GM19240 (cell line): ENCODE data around the gene RHBDD1.

Experiments
- DNase-seq: peaks from one replicate; pipeline ENCODE4 v3.0.0; 2011; ENCODE audit warnings: low spot score; ENCODE audit not compliant: insufficient read length

The RHBDD1 gene

DNA sequence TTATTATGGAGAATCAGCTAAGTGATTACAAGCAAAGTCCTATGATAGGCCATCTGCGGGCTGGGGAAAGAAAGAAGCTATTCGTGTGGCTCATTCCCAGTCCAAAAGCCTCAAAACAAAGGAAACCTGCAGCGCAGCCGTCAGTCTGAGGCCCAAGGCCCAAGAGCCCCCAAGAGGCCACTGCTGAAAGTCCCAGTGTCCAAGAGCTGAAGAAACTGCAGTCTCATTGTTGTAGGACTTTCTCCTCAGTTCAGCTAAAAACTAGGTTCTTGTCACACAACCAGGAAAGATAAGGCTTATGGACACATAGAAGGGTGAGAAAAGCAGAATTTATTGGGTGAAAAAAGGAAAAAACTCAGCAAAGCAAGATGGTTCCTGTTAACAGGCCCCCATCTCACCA is 143.2 kb downstream of the RHBDD1 start:
- DNase-seq, result no peak

DNA sequence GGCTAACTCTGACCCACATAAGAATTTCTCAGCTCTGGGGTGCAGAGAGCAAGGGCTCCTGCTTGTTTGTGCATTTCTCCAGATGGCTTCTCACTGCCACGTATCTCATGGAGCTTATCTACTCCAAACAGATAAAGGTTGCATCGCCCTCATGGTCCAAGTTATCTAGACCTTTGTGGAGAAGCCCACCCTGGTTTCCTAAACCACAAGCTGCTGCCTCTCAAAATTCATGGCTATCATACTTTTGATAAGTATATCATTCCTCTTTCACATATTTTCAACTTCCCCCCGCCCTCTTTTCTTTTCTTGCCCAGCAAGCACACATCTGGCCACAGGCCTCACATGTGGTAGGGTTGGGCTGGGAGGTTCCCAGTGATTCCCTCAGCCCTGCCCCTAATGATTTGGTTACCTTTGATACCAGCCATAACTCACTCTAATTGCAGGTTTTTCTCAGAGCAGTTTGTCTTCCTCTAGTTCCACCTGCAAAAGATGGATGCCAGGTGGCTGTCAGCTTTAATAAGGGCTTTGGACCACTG is 146.0 kb downstream of the RHBDD1 start:
- DNase-seq, result no peak

DNA sequence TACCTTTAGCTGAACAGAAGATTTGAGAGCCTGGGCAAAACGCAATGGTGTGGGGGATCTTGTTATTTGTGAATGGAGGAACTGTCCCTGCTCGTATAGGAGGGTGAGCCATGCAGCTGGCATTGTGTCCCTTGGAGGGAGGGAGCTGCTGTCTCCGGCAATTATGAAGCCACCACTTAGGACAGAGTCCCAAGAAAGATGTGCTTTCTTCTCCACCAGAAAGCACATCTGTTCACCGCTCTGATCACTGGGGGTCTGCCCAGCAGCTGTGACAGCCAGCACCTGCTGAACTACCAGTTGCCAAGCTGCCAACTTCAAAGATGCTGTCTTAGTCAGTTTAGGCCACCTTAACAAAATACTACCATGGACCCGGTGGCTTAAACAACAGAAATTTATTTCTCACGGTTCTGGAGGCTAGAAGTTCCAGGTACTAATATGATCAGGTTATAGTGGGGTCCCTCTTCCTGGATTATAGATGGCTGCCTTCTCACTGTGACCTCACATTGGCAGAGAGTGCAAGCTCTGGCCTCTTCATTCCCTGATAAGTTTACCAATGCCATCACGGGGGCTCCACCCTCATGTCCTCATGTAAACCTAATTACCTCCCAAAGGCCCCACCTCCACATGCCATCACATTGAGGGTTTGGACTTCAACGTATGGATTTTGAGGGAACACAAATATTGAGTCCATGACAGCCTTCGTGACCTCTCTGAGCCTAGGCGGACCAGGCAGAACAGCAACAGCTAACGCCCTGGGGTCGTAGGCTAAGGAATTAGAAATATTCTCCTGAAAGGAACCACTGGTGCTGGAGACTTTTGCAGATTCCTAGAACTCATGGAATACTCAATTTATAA is 148.3 kb downstream of the RHBDD1 start:
- DNase-seq, result no peak

DNA sequence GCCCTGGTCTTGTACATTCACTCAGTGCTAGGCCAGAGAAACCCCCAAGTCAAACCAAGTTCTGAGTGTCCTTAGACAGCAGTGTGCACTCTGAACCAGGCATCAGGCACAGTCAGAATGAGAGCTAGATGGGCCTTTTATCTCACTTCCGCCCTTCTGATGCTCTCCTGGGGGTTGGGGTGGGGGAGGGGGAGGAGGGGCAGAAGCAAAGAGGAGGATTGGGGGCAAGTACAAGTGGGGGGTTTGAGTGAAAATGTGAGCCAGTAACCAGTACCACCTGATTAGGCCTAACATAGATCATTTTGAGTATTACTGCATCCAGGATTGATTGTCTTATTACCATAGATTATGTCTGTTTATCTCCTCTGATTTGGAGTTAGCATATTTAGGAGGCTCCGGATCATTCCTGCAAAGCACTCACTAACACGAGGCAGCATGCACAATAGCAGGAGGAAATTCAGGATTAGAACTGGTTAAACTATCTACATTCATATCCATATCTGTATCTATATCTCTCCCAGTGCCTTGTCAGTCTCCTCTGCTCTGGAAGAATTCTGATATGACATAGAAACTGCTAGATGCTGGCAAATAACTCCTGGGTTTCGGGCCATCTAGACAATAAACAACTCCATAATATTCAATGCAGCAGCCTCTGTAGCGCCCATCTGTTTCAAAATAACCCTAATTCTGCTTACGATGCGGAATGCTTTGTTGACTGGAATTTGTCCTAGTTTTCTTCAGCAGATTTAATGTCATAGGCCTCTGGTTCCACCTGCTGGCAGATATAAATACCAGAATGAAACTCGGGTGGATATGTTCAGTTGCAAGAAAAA is 149.1 kb downstream of the RHBDD1 start:
- peak; percentile 56 for DNase-seq

DNA sequence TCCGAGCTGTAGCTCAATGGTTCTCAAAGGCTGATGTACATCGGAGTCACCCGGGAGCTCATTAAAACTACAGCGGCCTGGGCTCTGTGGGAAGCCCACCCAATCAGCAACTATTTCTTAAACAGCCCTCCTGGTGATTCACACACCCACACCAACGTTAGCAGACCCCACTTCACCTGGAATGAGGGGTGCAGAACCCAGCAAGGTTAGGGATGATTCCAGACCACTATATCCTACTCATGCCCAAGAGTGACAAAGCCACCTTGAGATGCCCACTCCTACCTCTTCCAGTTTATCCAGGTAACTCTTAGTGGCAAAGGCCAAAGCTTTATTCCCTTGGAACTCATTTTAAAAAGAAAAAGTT is 149.7 kb downstream of the RHBDD1 start:
- DNase-seq, result no peak

DNA sequence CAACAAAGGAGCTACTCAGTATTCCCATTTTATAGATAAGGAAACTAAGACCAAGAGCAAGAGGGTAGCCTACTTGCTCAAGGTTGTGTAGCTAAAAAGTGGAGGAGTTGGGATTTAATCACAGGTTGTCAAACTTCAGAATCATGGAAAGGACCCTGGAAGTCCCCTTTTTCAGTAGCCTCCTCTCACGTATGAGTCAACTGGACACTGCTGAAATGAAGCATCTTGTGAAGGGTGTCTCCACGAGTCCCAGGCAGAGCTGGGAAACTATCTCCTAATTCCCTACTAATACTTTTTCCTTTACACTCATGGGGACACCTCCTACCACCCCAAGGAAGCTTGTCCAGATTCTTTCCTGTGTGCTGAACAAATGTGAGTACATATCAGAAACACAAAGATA is 155.8 kb downstream of the RHBDD1 start:
- no peak for DNase-seq

DNA sequence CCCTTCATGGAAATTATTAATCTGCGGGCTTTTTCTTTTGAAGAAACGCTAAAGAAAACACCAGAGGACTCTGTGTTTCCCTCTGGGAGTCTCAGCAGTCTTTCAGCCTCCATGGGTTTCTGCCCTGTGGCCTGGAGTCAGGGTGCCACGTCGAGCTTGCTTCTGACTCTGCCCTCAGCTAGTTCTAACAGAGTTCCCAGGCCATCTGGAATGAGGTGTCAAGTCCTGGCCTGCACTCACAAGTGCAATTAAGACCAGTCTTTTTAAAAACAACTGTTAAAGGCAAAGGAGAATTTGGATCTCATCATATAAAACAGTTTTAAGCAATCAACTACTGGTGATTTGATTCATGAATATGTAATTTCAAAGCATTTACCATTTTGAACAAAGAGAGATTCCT is 157.3 kb downstream of the RHBDD1 start:
- no peak for DNase-seq

DNA sequence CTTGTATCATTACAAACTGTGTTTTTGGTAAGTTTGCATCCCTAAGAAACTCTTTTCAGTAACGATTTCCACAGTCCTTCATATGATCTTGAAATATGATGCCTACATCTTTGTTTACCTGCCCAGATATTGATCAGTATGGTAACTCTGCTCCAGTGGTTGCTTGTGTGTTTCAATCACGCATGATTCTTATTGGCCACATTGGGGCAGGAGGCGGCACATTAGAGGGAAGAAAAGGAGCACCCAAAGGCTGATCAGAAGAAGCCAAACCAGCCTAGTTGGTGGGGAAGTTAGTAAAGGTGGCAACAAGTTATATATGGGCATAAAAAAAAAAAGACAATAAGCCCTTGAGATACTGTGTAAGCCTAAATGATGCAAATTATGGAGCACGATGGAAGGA is 158.9 kb downstream of the RHBDD1 start:
- DNase-seq, result no peak

DNA sequence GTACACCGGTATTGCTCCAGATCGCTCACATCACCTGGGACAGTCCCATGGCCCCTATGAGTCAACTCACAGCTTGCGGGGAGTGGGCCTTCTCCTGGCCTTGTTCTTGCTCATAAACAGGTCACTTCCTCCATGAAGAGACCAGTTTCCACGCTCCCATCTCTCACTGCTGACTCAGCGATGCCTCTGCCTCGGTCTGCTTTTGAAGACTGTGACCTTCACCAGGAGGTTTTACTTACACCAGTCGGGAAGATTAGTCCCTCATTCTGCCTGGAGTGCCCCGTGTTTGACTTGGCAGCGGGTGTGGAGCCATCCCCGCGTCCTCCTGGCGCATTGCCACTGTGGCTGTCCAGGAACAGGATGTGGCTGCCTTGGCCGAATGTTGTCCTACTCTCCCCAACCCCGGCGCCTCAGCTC is 159.8 kb downstream of the RHBDD1 start:
- no peak for DNase-seq

DNA sequence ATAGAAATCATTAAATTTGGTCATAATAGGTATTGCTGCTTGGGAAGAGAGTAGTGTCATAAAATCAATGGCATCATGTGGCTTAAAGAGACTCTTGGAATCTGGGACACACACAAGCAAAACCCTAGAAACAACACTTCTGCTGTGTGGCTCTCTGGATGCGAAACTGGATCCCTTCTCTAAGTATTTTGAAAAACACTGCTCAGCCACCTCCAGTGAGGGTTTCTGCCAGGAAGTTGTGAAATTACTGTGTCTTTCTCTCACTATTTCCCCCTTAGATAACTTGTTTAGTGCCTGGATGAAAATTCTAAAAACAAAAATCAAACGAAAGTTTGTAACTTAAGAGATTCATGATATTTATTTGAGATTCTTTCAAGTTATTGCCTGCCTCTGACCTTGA is 163.8 kb downstream of the RHBDD1 start:
- DNase-seq, result no peak

DNA sequence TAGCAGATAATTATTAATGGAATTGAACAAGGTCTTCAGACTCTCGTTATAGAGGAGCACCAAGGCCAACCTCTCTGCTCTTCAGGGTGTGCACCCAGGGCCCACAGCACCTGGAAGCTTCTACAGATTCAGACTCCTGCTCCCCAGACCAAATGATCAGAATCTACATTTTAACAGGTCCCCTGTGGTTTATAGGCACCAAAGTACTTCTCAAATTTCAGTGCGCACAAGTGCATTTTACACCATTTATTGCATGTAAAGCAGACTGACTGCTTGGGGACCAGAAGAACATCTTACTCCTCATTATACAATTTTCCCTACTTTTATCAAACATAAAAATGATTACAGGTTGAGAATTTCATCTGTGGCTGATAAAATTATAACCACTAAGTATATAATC is 164.3 kb downstream of the RHBDD1 start:
- no peak for DNase-seq

DNA sequence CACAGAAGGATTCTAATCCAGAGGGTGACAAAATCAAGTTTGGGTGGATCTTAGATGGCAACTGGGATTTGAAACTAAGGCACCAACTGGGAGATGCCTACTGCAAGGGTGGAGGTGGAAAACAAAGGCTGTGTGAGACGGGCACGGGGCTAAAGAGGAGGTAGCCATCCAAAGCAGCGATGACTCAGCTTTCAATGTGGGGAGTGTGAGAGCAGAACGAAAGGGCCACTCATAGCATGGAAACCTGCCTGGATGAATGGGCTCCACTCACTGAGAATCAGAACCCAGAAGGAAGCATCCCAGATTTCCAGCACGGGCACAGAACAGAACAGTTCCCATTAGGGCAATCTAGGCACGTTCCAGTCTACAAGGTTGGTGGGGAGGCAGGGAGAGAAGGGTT is 168.6 kb downstream of the RHBDD1 start:
- no peak for DNase-seq

DNA sequence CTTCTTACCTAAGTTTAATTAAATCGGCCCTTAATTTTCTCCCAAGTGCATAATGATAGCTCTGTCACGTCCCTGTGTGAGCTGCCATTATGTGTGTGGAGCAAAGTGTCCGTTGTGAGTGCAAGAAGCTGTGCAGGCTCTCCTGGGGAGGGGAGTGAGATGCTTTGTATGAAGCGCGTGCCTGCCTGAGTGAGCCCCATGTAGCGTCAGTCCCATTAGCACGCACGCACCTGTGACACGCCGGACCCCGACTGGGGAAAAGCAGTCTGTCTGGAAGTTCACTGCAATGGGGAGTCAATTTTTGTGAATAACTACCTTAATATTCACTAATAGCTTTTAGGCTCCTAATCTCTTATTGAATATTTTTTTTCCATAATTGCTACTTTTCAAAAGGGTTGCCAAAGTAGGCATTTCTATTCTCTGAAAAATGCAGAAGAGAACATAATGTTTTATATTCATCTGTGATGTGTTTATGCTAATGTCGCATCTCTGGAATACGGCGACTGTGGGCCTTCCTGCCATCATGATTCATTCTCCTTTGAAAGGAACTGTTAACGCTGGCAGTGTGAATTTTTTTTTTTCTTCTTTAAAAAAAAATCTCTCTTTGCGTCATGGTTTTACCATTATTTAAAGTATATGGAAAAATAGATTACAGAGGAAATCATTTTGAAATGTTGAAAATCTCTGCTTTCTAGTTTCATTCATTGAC is 170.5 kb downstream of the RHBDD1 start:
- no peak for DNase-seq

DNA sequence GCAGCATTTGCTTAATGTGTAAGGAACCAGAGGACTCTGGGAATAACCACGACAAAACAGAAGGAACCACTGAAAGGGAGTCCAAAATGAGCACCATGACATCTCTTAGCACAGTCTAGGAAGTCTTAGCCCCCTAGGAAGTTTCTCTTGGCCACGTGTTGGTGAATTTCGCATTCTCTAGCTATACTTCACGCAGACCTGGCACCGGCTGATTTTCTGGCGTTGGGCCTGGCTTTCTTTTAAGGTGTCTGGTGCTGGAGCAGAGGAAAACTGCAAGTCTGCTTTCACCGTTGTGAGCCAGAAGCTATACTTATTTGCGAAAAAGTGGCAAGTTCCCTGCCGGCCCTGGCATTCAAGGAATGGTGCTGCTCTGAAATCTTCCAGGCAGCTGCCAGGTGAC is 171.3 kb downstream of the RHBDD1 start:
- DNase-seq, result no peak

DNA sequence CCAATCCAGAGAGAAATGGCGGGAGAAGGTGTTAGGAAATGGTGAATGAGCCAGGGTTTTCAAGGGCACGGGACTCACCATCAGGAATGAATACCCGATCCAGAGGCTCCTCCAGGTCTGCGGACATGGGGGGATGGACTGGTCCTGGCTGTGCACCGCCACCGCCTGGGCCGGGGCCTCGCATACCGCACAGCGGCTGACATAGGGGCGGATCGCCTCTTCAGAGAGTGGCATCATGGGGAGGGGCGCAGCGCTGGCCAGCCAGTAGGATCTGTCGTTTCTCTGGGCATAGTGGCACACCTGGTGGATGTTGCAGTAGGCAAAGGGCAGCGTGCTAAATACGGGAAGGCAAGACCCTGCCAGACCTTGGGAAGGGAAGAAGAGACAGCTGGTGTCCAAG is 172.1 kb downstream of the RHBDD1 start:
- DNase-seq, result no peak

DNA sequence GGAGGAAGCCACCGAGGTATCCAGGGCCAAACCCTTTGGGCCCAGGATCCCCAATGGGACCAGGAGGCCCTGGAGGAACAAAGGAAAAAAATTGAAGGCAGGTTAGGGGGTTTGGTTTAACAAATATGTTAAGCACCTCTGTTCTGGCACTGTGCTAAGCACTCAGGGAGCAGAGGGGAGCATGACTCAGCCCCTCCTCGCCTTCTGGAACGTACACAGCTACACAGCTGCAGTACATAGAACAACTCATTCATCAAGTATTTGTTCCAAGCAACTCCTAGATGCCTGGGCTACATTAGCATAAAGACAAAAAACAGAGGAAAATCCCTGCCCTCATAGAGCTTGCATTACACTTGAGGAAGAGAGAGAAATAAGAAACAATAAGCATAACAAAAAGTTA is 174.6 kb downstream of the RHBDD1 start:
- no peak for DNase-seq

DNA sequence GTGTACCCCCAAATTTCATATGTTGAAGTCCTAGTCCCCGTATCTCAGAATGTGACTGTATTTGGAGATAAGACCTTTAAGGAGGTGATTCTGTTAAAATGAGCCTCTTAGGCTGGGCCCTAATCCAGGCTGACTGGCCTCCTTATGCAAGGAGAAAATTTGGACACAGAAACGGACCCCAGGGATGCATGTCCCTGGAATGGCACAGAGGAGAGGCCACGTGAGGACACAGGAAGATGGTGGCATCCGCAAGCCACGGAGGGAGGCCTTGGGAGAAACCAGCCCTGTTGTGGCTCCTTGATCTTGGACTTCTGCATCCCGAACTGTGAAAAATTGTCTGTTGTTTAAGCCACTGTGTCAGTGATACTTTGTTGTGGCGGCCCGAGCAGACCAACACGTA is 177.5 kb downstream of the RHBDD1 start:
- no peak for DNase-seq

DNA sequence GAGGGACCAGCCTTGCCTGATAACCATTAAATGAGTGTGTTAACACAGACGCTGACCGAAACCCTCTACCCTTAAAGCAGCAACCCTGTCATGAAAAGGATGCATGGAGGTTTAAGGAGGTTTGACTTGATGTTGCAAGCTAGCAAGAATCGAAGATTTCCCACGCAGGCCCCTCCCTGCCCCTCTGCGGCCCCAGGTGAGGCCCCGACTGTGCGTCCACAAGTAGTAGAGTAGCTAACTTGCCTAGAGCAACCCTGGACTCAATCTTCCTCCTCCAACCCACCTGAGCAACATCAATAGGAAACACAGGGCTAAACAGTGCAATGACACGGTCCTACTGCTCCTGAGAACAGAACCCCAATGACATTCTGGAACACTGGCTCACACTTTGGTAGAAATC is 178.0 kb downstream of the RHBDD1 start:
- no peak for DNase-seq

DNA sequence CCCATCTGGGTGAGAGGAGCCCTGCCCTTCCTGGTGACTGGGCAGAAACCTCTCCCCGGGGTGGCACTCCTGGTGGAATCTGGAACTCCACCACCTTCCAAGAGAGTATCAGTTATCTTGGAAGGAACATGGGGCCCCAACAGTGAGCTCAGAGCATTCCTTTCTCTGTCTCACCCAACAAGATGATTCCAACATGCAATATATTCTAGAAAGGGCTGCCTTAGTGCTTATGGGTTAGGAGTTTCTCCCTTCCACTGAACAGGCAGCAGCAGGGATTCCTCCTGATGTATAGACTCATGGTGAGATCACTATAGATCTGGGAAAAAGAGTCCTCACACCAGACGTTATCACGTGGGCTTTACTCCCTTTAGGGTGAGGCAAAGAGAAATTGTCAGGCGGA is 181.0 kb downstream of the RHBDD1 start:
- no peak for DNase-seq

DNA sequence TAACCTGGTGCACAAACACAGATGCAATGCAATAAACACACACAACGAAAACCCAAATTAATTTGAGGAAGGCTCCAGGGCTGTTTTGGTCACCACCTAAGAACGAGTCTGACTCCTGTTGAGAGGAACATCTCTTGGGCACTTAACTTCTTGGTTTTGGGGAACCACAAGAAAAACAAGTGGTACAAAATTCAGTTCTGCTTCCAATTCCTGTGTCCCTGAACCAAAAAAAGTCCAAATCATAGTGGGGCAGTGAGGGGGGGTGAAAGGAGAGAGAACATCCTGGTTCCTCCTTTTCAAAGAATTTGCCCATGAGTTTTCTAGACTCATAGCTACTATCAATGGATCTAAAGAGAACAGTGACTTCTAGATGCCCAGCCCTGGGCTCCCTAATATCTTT is 184.6 kb downstream of the RHBDD1 start:
- no peak for DNase-seq

DNA sequence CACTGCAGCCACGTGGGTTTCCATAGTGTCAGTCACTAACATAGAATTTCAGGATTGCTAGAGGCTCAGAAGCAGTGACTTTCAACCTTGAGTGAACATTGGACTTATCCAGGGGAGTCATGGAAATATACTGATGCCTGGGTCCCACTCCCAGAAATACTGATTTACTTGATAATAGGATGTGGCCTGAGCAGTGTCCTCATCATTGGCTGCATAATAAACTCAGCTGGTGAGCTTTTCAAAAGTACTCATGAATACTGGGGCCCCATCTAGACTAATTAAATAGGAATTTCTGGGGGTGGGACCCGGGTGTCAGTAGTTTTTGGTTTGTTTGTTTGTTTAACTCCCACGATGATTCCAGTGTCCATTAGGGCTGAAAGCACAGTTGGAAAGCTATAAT is 186.8 kb downstream of the RHBDD1 start:
- DNase-seq, result no peak

DNA sequence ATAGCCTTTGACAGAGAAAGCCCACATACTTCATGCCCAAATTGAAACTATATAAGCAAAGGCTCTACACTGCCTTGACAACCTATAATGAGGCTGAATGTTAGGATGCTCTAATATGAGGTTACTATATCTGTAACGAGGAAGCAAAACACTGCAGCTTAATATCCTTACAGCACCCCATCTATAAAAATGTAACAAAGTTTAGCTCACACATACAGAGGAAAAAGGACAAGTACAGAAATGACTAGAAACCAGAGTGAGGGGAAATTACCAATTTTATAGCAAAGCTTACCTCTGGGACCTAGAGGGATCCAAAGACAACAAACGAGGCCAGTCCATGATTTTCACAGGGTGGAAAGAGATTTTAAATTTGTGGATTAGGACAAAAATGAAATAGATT is 189.7 kb downstream of the RHBDD1 start:
- DNase-seq, result no peak
